ENCODE data around the gene FBXL2.

Gene FBXL2

GRCh38 chr3:33402936-33403335 is 125.7 kb downstream of the FBXL2 start:
- no peak for TF ChIP-seq YY1 (IDR thresholded peaks at IDR 0.05; ENCODE audit: low read depth)
- no peak for TF ChIP-seq USF1 (IDR thresholded peaks at IDR 0.05)
- no peak for TF ChIP-seq CEBPB (IDR thresholded peaks at IDR 0.05)
- no peak for TF ChIP-seq NFIC (IDR thresholded peaks at IDR 0.05)
- TF ChIP-seq REST (IDR thresholded peaks at IDR 0.05; ENCODE audit: low read depth) = no peak
- no peak for TF ChIP-seq ZBTB7A (IDR thresholded peaks at IDR 0.05; ENCODE audit: low read depth)
- no peak for TF ChIP-seq TEAD4 (IDR thresholded peaks at IDR 0.05)
- TF ChIP-seq TAF1 (IDR thresholded peaks at IDR 0.05; ENCODE audit: low read depth) = no peak
- no peak for TF ChIP-seq CREB1 (IDR thresholded peaks at IDR 0.05; ENCODE audit: low read depth)
- TF ChIP-seq TCF12 (IDR thresholded peaks at IDR 0.05; ENCODE audit: low read depth) = no peak
- no peak for TF ChIP-seq FOXM1 (IDR thresholded peaks at IDR 0.05; ENCODE audit: borderline replicate concordance, low read depth)
- TF ChIP-seq MAX (IDR thresholded peaks at IDR 0.05) = no peak
- no peak for TF ChIP-seq EGR1 (IDR thresholded peaks at IDR 0.05)
- TF ChIP-seq EP300 (IDR thresholded peaks at IDR 0.05; ENCODE audit: borderline replicate concordance) = no peak
- TF ChIP-seq RAD21 (IDR thresholded peaks at IDR 0.05; ENCODE audit: low read depth) = no peak

- no peak for TF ChIP-seq ZBTB7A (IDR thresholded peaks at IDR 0.05; ENCODE audit: low read depth)
- no peak for TF ChIP-seq FOXM1 (IDR thresholded peaks at IDR 0.05; ENCODE audit: borderline replicate concordance, low read depth)
- no peak for TF ChIP-seq REST (IDR thresholded peaks at IDR 0.05; ENCODE audit: low read depth)
- no peak for TF ChIP-seq CEBPB (IDR thresholded peaks at IDR 0.05)
- no peak for TF ChIP-seq YY1 (IDR thresholded peaks at IDR 0.05; ENCODE audit: low read depth)
Observed at GRCh38 chr3:33403756-33404155, 126.5 kb downstream of the FBXL2 start.

GRCh38 chr3:33417066-33417673 is 139.9 kb downstream of the FBXL2 start:
- TF ChIP-seq TEAD4 (IDR thresholded peaks at IDR 0.05) = no peak
- TF ChIP-seq TCF12 (IDR thresholded peaks at IDR 0.05; ENCODE audit: low read depth) = no peak
- TF ChIP-seq FOXM1 (IDR thresholded peaks at IDR 0.05; ENCODE audit: borderline replicate concordance, low read depth) = no peak
- no peak for TF ChIP-seq CEBPB (IDR thresholded peaks at IDR 0.05)
- no peak for TF ChIP-seq MAX (IDR thresholded peaks at IDR 0.05)
- no peak for TF ChIP-seq YY1 (IDR thresholded peaks at IDR 0.05; ENCODE audit: low read depth)
- TF ChIP-seq NFIC (IDR thresholded peaks at IDR 0.05) = no peak
- no peak for TF ChIP-seq CREB1 (IDR thresholded peaks at IDR 0.05; ENCODE audit: low read depth)
- TF ChIP-seq REST (IDR thresholded peaks at IDR 0.05; ENCODE audit: low read depth) = no peak

- no peak for TF ChIP-seq MAX (IDR thresholded peaks at IDR 0.05)
- no peak for TF ChIP-seq TCF12 (IDR thresholded peaks at IDR 0.05; ENCODE audit: low read depth)
Observed at GRCh38 chr3:33419948-33420347, 142.7 kb downstream of the FBXL2 start.

GRCh38 chr3:33420966-33421365 is 143.7 kb downstream of the FBXL2 start:
- TF ChIP-seq TAF1 (IDR thresholded peaks at IDR 0.05; ENCODE audit: low read depth) (no peak), CREB1 (IDR thresholded peaks at IDR 0.05; ENCODE audit: low read depth) (no peak), EP300 (IDR thresholded peaks at IDR 0.05; ENCODE audit: borderline replicate concordance) (no peak), YY1 (IDR thresholded peaks at IDR 0.05; ENCODE audit: low read depth) (no peak), CEBPB (IDR thresholded peaks at IDR 0.05) (no peak), RAD21 (IDR thresholded peaks at IDR 0.05; ENCODE audit: low read depth) (no peak), ZBTB7A (IDR thresholded peaks at IDR 0.05; ENCODE audit: low read depth) (no peak), TEAD4 (IDR thresholded peaks at IDR 0.05) (no peak), FOXM1 (IDR thresholded peaks at IDR 0.05; ENCODE audit: borderline replicate concordance, low read depth) (no peak), MAX (IDR thresholded peaks at IDR 0.05) (no peak), EGR1 (IDR thresholded peaks at IDR 0.05) (no peak), USF1 (IDR thresholded peaks at IDR 0.05) (no peak)
